Hepatocyte (in vitro differentiated cells): ENCODE measurements around the gene RAPGEF6. TPM values are rescaled to one million over a fixed set of nuclear protein-coding genes. Genes with fewer than 3 reads are reported as not detected.

Experiments
- DNase-seq: peaks from one replicate; pipeline ENCODE4 v3.0.0-alpha.2; 2016; ENCODE audit warnings: low spot score
- H2AFZ ChIP-seq: fragments of 200-600 bp; sonication (generic); 2 replicates; pipeline ENCODE4 v1.6.0; 2016; ENCODE audit warnings: antibody characterized with exemption, mild to moderate bottlenecking
- H3K27ac ChIP-seq: fragments of 200-600 bp; sonication (generic); 2 replicates; pipeline ENCODE4 v1.5.1; 2016; ENCODE audit warnings: mild to moderate bottlenecking
- H3K27me3 ChIP-seq: fragments of 200-600 bp; sonication (generic); 2 replicates; pipeline ENCODE4 v1.6.1; 2016
- H3K36me3 ChIP-seq: fragments of 200-600 bp; sonication (generic); replicated peaks from 2 replicates; pipeline ENCODE4 v1.5.1; 2016; ENCODE audit warnings: low read depth; ENCODE audit not compliant: insufficient read depth
- H3K4me1 ChIP-seq: fragments of 200-600 bp; sonication (generic); 2 replicates; pipeline ENCODE4 v1.5.1; 2016; ENCODE audit warnings: mild to moderate bottlenecking, moderate library complexity; ENCODE audit not compliant: insufficient read depth
- H3K4me2 ChIP-seq: fragments of 200-600 bp; sonication (generic); 2 replicates; pipeline ENCODE4 v1.6.0; 2016
- H3K4me3 ChIP-seq: fragments of 200-600 bp; sonication (generic); 2 replicates; pipeline ENCODE4 v1.5.1; 2016; ENCODE audit warnings: mild to moderate bottlenecking
- H3K79me2 ChIP-seq: fragments of 200-600 bp; sonication (generic); 2 replicates; pipeline ENCODE4 v1.6.0; 2017; ENCODE audit warnings: mild to moderate bottlenecking
- H3K9me2 ChIP-seq: fragments of 200-600 bp; sonication (generic); replicated peaks from 2 replicates; pipeline ENCODE4 v1.6.0; 2017; ENCODE audit warnings: mild to moderate bottlenecking; ENCODE audit not compliant: insufficient read depth
- H3K9me3 ChIP-seq: fragments of 200-600 bp; sonication (generic); 2 replicates; pipeline ENCODE4 v1.5.1; 2016; ENCODE audit warnings: low read depth, mild to moderate bottlenecking
- H4K20me1 ChIP-seq: fragments of 200-600 bp; sonication (generic); 2 replicates; pipeline ENCODE4 v1.6.0; 2016; ENCODE audit warnings: mild to moderate bottlenecking; ENCODE audit not compliant: insufficient read depth, poor library complexity, severe bottlenecking
- EZH2 ChIP-seq: fragments of 200-600 bp; sonication (generic); IDR thresholded peaks from 2 replicates; pipeline ENCODE4 v1.6.1; 2016; ENCODE audit warnings: antibody characterized with exemption, mild to moderate bottlenecking, borderline replicate concordance
- EZH2phosphoT487 ChIP-seq: fragments of 200-600 bp; sonication (generic); IDR thresholded peaks from one replicate; pipeline ENCODE4 v1.6.1; 2018; ENCODE audit warnings: antibody characterized with exemption, mild to moderate bottlenecking, low read depth, moderate library complexity; ENCODE audit not compliant: unreplicated experiment, severe bottlenecking
- WGBS: methylation state at CpG from one replicate; pipeline ENCODE4 v1.1.6; 2016; ENCODE audit warnings: low lambda C conversion rate; ENCODE audit errors: missing lambda C conversion rate; 5-methylcytosine and 5-hydroxymethylcytosine counted together
- polyA plus RNA-seq: library from polyadenylated mRNA; unstranded; fragments of >200 nt; fragmentation: Nextera tagmentation; extraction: Ambion mirVana; gene quantifications from 2 replicates; pipeline ENCODE4 v1.2.1, GENCODE V29; 2016
- total RNA-seq: library from RNA; depleted of rRNA; stranded (reverse); fragments of >200 nt; gene quantifications from 2 replicates; pipeline ENCODE4 v1.2.3, GENCODE V29; 2014
- TF ChIP-seq, protein P1 (sequence below): fragments of 200-600 bp; sonication (generic); IDR thresholded peaks from 2 replicates; pipeline ENCODE4 v1.5.1; 2016; ENCODE audit warnings: antibody characterized with exemption, mild to moderate bottlenecking; ENCODE audit not compliant: poor library complexity

RAPGEF6 gene
- total and polyA plus RNA-seq, 2 experiments from 2014 or later: 4.7 to 13.3 TPM

DNA sequence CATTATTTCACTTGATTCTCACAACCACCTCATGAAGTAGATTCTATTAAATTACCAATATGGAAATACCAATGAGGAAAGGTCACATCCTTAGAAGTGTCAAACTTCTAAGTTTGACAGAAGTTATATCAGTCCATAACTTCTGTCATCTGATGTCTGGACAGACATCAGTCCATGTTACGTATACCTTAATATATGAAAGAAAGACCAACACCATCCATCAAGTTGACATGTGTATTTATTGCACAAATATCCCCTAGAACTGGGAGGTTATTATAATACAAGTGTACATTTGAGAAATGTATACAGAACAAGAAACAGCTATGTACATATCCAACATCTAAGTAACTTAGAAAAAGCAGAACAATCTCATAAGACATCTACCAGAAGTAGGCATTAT is 6.5 kb upstream of the RAPGEF6 start:
- peaks cover 4% of the 10 kb centered on the region for H3K4me1 ChIP-seq
- no peaks in the 10 kb centered on the region for H4K20me1 ChIP-seq
- H3K9me2 ChIP-seq: no peaks in the 10 kb centered on the region
- no peaks in the 10 kb centered on the region for H3K9me3 ChIP-seq
- WGBS: 100% methylated on average over 1 of the region's 1 CpG
- no peak for DNase-seq
- no peaks in the 10 kb centered on the region for H3K27me3 ChIP-seq
- TF ChIP-seq, protein P1, sequence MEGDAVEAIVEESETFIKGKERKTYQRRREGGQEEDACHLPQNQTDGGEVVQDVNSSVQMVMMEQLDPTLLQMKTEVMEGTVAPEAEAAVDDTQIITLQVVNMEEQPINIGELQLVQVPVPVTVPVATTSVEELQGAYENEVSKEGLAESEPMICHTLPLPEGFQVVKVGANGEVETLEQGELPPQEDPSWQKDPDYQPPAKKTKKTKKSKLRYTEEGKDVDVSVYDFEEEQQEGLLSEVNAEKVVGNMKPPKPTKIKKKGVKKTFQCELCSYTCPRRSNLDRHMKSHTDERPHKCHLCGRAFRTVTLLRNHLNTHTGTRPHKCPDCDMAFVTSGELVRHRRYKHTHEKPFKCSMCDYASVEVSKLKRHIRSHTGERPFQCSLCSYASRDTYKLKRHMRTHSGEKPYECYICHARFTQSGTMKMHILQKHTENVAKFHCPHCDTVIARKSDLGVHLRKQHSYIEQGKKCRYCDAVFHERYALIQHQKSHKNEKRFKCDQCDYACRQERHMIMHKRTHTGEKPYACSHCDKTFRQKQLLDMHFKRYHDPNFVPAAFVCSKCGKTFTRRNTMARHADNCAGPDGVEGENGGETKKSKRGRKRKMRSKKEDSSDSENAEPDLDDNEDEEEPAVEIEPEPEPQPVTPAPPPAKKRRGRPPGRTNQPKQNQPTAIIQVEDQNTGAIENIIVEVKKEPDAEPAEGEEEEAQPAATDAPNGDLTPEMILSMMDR: no peak
- TF ChIP-seq EZH2 (no peak), EZH2phosphoT487 (no peak)
- H3K4me2 ChIP-seq: no peak overlapping the region
- H2AFZ ChIP-seq: no peak overlapping the region
- no peak overlapping the region for H3K4me3 ChIP-seq
- no peak overlapping the region for H3K27ac ChIP-seq
- no peaks in the 10 kb centered on the region for H3K36me3 ChIP-seq
- no peaks in the 10 kb centered on the region for H3K79me2 ChIP-seq

DNA sequence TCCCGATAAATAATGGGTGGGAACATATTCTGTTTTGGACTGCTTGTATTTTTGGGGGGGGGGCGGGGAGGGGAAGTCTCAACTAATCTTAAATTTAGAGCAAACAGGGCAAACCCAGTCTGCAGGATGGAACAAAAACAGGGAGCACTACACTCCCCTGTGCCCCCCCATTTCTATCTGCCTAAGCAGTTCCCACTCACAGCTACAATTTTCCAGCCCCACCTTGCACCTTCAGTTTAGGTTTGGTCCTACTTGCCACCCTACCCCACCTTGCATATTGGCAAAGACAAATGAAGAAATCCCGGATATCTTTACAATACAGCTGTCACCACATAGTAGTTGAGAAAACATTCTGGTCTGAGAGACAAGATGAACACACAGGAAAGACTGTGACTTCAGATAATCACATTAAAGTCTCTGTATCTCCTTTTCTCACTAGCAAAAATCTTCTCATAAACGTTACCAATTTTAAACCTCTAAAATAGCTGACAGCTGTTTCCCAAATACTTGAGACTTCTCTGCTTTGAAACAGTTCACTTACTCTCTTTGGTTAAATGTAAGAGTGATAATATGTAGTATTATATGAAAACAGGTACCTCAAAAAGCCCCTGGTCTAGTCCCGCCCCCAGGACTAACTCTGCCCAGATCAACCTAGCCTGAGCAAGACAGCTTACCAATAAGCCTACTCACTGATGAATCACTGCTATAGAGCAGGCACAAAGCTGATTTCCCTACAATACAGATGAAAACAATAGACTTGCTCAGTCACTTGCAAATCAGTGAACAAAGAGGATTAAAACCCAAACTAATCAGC is 5.2 kb upstream of the RAPGEF6 start:
- TF ChIP-seq EZH2: no peak
- no peak for TF ChIP-seq EZH2phosphoT487
- TF ChIP-seq, protein P1: no peak
- no peak overlapping the region for H3K4me2 ChIP-seq
- H3K36me3 ChIP-seq: no peaks in the 10 kb centered on the region
- no peak overlapping the region for H3K4me3 ChIP-seq
- no peaks in the 10 kb centered on the region for H3K9me2 ChIP-seq
- H4K20me1 ChIP-seq: no peaks in the 10 kb centered on the region
- no peak for DNase-seq
- no peak overlapping the region for H2AFZ ChIP-seq
- H3K27ac ChIP-seq: no peak overlapping the region
- H3K27me3 ChIP-seq: no peaks in the 10 kb centered on the region
- 76% methylated on average over 5 of the region's 5 CpGs for WGBS
- no peaks in the 10 kb centered on the region for H3K9me3 ChIP-seq
- peaks cover 6% of the 10 kb centered on the region for H3K4me1 ChIP-seq
- no peaks in the 10 kb centered on the region for H3K79me2 ChIP-seq

DNA sequence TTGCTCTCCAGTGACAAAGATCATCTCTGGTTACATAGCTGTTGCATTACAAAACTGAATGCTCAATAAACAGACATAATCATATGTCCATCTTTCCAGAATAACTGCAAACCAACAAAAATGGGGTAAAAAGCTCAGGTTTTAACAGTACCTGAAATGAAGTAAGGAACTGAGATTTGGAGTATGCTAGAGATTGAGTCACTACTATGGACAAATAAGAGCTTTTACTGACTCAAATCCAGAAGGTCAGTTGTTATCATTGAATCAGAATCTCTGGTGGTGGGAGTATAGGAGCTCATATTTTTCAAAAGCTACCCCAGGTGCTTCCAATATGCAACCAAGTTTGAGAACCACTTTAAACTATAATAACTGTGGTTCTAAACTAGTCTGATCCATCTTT is 4.1 kb upstream of the RAPGEF6 start:
- H4K20me1 ChIP-seq: no peaks in the 10 kb centered on the region

More for the DNA sequence above, 4.1 kb upstream of the RAPGEF6 start:
- no peak overlapping the region for H3K4me3 ChIP-seq
- peaks cover under 1% of the 10 kb centered on the region for H3K79me2 ChIP-seq
- H3K9me3 ChIP-seq: no peaks in the 10 kb centered on the region
- no peak overlapping the region for H3K4me2 ChIP-seq
- H3K27ac ChIP-seq: no peak overlapping the region
- H3K4me1 ChIP-seq: peaks cover 6% of the 10 kb centered on the region
- no peak for TF ChIP-seq EZH2phosphoT487
- TF ChIP-seq, protein P1: no peak
- no peak for TF ChIP-seq EZH2
- no peak overlapping the region for H2AFZ ChIP-seq
- H3K9me2 ChIP-seq: no peaks in the 10 kb centered on the region
- no peak for DNase-seq
- no peaks in the 10 kb centered on the region for H3K27me3 ChIP-seq
- H3K36me3 ChIP-seq: no peaks in the 10 kb centered on the region
